ENCODE results near the gene ADCY6.

Gene ADCY6

DNA sequence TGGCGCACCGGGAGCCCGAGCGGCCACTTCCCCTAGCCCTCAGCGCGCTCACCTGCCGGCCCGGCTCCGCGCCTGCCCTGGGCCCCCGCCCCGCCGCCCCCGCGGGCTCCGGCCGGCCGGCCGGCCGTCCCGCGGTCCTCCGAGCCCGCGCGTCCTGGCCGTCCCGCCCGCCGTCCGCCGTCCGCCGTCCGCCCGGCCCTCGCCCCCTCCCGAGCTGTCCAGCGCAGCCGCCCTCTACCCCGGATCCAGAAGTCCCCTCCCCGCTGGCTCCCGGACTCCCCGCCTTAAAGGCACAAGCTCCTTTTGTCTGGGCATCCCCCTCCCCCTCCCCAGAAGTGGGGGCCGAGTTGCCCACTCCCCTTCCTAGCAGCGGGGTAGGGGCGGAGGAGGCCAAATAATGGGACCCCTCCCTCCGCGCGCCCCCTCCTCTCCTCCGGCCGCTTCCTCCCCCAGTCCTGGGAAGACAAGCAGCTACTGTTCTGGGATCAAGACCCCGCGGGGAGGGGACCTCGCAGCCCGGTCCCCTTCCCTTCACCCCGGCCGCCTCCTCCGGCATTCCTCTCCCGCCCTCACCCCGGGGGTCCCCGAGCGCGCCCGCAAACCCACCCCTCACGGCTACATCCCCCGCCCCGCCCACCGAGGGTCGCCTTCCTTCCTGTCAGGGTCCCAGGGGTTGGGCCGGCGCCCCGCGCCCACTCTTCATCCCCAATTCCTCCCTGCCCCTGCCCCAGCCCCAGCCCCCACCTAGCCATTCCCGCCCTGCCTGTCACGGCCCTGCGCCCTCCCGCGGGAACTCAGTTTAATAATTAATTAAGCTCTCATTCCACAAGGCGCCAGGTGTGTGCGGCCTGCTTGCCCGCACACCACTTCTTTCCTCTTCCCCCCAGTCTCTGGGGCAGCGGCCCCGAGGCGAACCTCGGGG lies at the start of gene ADCY6:
ADCY6 (minus strand) TSS at position 236 of the 922 bp plus-strand sequence. CDS start 5,655 bp downstream, outside the sequence.
- Mint-ChIP-seq H3K36me3 (no peaks in the 10 kb centered on the region), H3K9me3 (no peaks in the 10 kb centered on the region), H3K4me1 (peaks cover 16% of the 10 kb centered on the region), H3K4me3 (peak within 1 kb of the TSS; percentile 63), H3K27ac (peak within 1 kb of the TSS; percentile 50)
- ATAC-seq = peak; percentile 41
- DNase-seq (ENCODE audit: low spot score in 2 of 2) = no peak

- no peak for DNase-seq (ENCODE audit: low spot score in 2 of 2)
- Mint-ChIP-seq H3K9me3 (no peaks in the 10 kb centered on the region), H3K27ac (peak overlapping the region; percentile 65), H3K36me3 (peaks cover 93% of the 10 kb centered on the region), H3K4me3 (no peak overlapping the region), H3K4me1 (no peaks in the 10 kb centered on the region)
- ATAC-seq = no peak
These were observed 49.2 kb upstream of the ADCY6 start for GRCh38 chr12:48838048-48838447.

- ATAC-seq = no peak
- H3K4me3 Mint-ChIP-seq = no peak overlapping the region
These were observed 43.6 kb upstream of the ADCY6 start for GRCh38 chr12:48832321-48833060.

GRCh38 chr12:48831257-48831656 lies 42.4 kb upstream of the ADCY6 start:
- DNase-seq (ENCODE audit: low spot score in 2 of 2) (no peak), ATAC-seq (no peak)
- Mint-ChIP-seq H3K4me1 (peaks cover 2% of the 10 kb centered on the region), H3K36me3 (peaks cover 78% of the 10 kb centered on the region), H3K27ac (no peak overlapping the region), H3K9me3 (no peaks in the 10 kb centered on the region), H3K4me3 (no peak overlapping the region)

More at GRCh38 chr12:48832321-48833060, 43.6 kb upstream of the ADCY6 start:
- Mint-ChIP-seq H3K4me1 (no peaks in the 10 kb centered on the region), H3K9me3 (no peaks in the 10 kb centered on the region), H3K36me3 (peaks cover 91% of the 10 kb centered on the region), H3K27ac (no peak overlapping the region)
- DNase-seq (ENCODE audit: low spot score in 2 of 2) = no peak

DNA sequence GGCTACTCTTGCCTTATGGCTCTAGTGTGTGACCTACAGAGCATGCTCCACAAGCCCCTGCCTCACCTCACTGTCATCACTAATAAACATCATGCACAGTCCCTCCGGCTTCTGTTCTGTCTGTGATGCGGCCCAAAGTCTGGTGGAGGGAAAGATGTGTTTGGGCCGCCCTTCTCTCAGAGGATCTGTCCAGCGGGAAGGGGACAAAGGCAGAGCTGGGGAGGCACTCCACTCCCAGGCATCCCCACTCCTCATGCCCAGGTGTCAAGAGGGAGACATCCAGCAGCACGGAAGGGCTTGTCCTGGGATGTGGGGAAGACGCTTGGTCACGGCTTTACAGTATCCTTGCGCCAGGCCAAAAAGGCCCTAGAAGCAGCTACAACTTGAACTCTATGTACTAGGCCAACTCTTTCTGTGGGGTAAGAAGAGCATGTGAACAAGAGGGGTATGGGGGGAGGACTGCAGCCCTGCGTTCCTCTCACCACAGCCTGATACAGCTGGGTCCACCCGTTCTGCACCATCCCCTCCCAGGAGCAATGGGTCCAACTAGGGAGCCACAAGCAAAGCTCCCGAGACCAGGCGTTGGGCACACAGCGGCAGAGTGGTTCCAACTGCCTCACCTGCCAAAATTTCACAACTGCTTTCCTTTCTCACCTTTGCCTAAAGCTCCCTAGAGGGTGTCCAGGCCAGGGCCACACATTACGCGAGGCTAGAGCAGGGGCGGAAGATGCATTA lies 40.1 kb upstream of the ADCY6 start:
- H3K4me3 Mint-ChIP-seq = no peak overlapping the region
- peak overlapping the region; percentile 48 for H3K27ac Mint-ChIP-seq
- DNase-seq (ENCODE audit: low spot score in 2 of 2) (no peak), ATAC-seq (no peak)
- H3K4me1 Mint-ChIP-seq = peaks cover 22% of the 10 kb centered on the region
- peaks cover 56% of the 10 kb centered on the region for H3K36me3 Mint-ChIP-seq
- no peaks in the 10 kb centered on the region for H3K9me3 Mint-ChIP-seq

- DNase-seq (ENCODE audit: low spot score in 2 of 2) (no peak), ATAC-seq (no peak)
- Mint-ChIP-seq H3K9me3 (no peaks in the 10 kb centered on the region), H3K4me3 (no peak overlapping the region), H3K36me3 (peaks cover 49% of the 10 kb centered on the region), H3K27ac (peak overlapping the region; percentile 48), H3K4me1 (peaks cover 28% of the 10 kb centered on the region)
These were observed 39.4 kb upstream of the ADCY6 start for GRCh38 chr12:48828293-48828692.

- H3K4me1 Mint-ChIP-seq = peaks cover 28% of the 10 kb centered on the region
- ATAC-seq (no peak), DNase-seq (ENCODE audit: low spot score in 2 of 2) (no peak)
- no peaks in the 10 kb centered on the region for H3K9me3 Mint-ChIP-seq
- no peak overlapping the region for H3K4me3 Mint-ChIP-seq
- H3K27ac Mint-ChIP-seq = no peak overlapping the region
- H3K36me3 Mint-ChIP-seq = peaks cover 42% of the 10 kb centered on the region
These were observed 38.7 kb upstream of the ADCY6 start for GRCh38 chr12:48827513-48828096.

DNA sequence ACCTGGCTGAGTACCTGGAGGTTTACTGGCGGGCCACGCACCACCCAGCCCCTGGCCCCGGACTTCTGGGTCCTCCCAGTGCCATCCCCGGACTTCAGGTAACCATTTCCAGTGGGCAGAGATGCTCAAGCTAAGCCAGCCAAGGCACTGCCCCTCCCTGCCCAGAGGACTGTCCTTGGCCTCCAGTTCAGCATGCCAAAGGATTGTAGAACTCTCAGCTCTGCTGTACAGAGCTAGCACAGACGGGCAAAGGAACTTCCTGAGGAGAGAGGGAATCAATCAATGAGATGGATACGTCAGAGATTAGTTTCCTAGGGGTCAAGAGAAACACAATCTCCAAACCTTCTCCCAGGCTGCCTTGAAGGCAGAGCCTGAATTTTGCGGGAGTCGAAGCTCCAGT lies 38.1 kb upstream of the ADCY6 start:
- H3K36me3 Mint-ChIP-seq = peaks cover 36% of the 10 kb centered on the region
- H3K4me1 Mint-ChIP-seq = peaks cover 34% of the 10 kb centered on the region
- no peaks in the 10 kb centered on the region for H3K9me3 Mint-ChIP-seq
- H3K27ac Mint-ChIP-seq = no peak overlapping the region
- DNase-seq (ENCODE audit: low spot score in 2 of 2) = no peak
- no peak for ATAC-seq
- no peak overlapping the region for H3K4me3 Mint-ChIP-seq

DNA sequence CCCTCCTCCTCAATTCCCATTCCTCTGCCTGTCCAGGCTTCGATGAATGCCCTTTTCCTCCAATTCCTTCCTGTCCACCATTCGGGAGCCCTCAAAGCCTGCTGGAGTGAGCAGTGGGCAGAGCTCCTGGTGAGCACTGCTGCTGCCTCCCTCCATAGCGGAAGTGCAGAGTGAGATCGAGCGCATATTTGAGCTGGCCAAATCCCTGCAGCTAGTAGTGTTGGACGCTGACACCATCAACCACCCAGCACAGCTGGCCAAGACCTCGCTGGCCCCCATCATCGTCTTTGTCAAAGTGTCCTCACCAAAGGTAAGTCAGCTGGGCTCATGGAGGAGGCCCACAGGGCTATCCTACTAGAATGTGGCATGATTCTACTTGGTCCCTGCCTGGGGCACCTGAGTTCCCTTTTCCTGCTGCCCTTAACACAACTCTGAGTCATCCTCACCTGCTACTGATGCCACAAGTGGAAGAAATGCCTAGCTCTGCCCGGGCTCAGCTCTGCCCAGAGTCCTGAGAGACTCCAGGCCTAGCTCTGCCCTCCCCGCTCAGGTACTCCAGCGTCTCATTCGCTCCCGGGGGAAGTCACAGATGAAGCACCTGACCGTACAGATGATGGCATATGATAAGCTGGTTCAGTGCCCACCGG lies 37.4 kb upstream of the ADCY6 start:
- ATAC-seq (no peak), DNase-seq (ENCODE audit: low spot score in 2 of 2) (no peak)
- Mint-ChIP-seq H3K9me3 (no peaks in the 10 kb centered on the region), H3K4me3 (no peak overlapping the region), H3K27ac (peak overlapping the region; percentile 63), H3K36me3 (peaks cover 29% of the 10 kb centered on the region), H3K4me1 (peaks cover 34% of the 10 kb centered on the region)

- ATAC-seq (no peak), DNase-seq (ENCODE audit: low spot score in 2 of 2) (no peak)
- Mint-ChIP-seq H3K36me3 (peaks cover 19% of the 10 kb centered on the region), H3K27ac (no peak overlapping the region), H3K4me3 (no peak overlapping the region), H3K4me1 (peaks cover 42% of the 10 kb centered on the region), H3K9me3 (no peaks in the 10 kb centered on the region)
These were observed 36.0 kb upstream of the ADCY6 start for GRCh38 chr12:48824905-48825304.

- Mint-ChIP-seq H3K4me1 (peaks cover 49% of the 10 kb centered on the region), H3K9me3 (no peaks in the 10 kb centered on the region), H3K4me3 (no peak overlapping the region), H3K36me3 (peaks cover 12% of the 10 kb centered on the region), H3K27ac (no peak overlapping the region)
- ATAC-seq (peak; percentile 91), DNase-seq (ENCODE audit: low spot score in 2 of 2) (peak; percentile 27 to 73)
These were observed 35.2 kb upstream of the ADCY6 start for GRCh38 chr12:48824112-48824511.

GRCh38 chr12:48823281-48823680 lies 34.4 kb upstream of the ADCY6 start:
- H3K4me3 Mint-ChIP-seq = no peak overlapping the region
- H3K27ac Mint-ChIP-seq = no peak overlapping the region
- no peak for DNase-seq (ENCODE audit: low spot score in 2 of 2)
- H3K4me1 Mint-ChIP-seq = peaks cover 55% of the 10 kb centered on the region
- no peak for ATAC-seq
- H3K36me3 Mint-ChIP-seq = peaks cover 5% of the 10 kb centered on the region
- H3K9me3 Mint-ChIP-seq = no peaks in the 10 kb centered on the region

DNA sequence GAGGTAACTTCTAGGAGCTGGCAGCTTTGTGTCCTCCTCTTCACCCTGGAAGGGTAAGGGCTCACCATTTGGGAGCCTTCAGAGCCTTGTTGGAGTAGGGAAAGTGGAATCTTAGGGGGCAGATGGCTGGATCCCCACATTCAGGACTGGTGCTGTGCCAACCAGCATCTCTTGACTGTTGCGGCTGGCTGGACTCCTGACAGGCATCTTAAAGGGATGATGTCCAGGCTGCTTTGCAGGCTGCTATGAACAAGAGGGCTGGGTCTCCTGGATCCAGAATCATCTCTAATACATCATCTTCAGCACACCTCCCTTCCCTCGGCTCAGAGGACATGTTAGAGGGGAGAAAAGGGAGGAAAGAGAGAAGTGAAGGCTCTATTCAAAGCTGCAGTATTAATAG lies 33.8 kb upstream of the ADCY6 start:
- DNase-seq (ENCODE audit: low spot score in 2 of 2) (no peak), ATAC-seq (no peak)
- Mint-ChIP-seq H3K27ac (no peak overlapping the region), H3K4me1 (peaks cover 61% of the 10 kb centered on the region), H3K36me3 (peaks cover 5% of the 10 kb centered on the region), H3K4me3 (no peak overlapping the region), H3K9me3 (no peaks in the 10 kb centered on the region)

DNA sequence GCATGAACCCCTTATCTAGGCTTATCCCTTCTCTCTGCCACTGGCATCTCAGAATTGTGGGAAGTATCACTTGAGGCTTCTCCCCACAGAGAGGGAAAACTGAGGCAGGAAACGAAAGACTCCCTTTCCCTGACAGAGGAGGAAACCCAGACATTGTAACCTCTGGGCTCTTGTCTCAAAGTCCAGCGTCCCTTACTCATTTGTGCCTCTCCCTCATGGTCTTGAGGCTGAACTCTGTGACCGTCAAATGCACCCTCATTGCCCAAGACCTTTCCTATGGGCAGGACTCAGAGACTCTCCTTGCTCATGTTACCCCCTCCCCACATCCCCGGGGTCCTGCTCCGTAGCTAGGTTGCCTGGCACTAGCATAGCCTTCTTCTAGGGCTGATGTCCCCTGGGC lies 33.2 kb upstream of the ADCY6 start:
- no peak overlapping the region for H3K4me3 Mint-ChIP-seq
- no peak for DNase-seq (ENCODE audit: low spot score in 2 of 2)
- H3K36me3 Mint-ChIP-seq = peaks cover 5% of the 10 kb centered on the region
- H3K27ac Mint-ChIP-seq = no peak overlapping the region
- ATAC-seq = no peak
- no peaks in the 10 kb centered on the region for H3K9me3 Mint-ChIP-seq
- peaks cover 67% of the 10 kb centered on the region for H3K4me1 Mint-ChIP-seq
